HUES6 (cell line): ENCODE results near the gene GRM4.
"Not testable (repeated sequence)": the region's sequence is repeated elsewhere in the genome, so short reads cannot be mapped to it uniquely, and the experiment has no call there.

ENCODE experiments used
- H3K27ac ChIP-seq: 2 replicates; pipeline ENCODE4 v1.7.0; 2013; ENCODE audit warnings: low read depth, mild to moderate bottlenecking, low read length, inconsistent platforms
- H3K27me3 ChIP-seq: 2 replicates; pipeline ENCODE4 v1.6.1; 2013; ENCODE audit warnings: low read length; ENCODE audit not compliant: control insufficient read depth, insufficient read depth
- H3K36me3 ChIP-seq: 2 replicates; pipeline ENCODE4 v1.6.1; 2013; ENCODE audit warnings: low read length; ENCODE audit not compliant: control insufficient read depth, insufficient read depth
- H3K4me1 ChIP-seq: 2 replicates; pipeline ENCODE4 v1.6.1; 2013; ENCODE audit warnings: low read length; ENCODE audit not compliant: control insufficient read depth, insufficient read depth
- H3K4me3 ChIP-seq: 2 replicates; pipeline ENCODE4 v1.5.1; 2013; ENCODE audit warnings: low read depth, low read length
- H3K9ac ChIP-seq: one replicate; pipeline ENCODE4 v1.6.1; 2013; ENCODE audit warnings: mild to moderate bottlenecking, low read length
- H3K9me3 ChIP-seq: 2 replicates; pipeline ENCODE4 v1.6.1; 2013; ENCODE audit warnings: low read depth, low read length; ENCODE audit not compliant: control insufficient read depth, insufficient read depth

The GRM4 gene

DNA sequence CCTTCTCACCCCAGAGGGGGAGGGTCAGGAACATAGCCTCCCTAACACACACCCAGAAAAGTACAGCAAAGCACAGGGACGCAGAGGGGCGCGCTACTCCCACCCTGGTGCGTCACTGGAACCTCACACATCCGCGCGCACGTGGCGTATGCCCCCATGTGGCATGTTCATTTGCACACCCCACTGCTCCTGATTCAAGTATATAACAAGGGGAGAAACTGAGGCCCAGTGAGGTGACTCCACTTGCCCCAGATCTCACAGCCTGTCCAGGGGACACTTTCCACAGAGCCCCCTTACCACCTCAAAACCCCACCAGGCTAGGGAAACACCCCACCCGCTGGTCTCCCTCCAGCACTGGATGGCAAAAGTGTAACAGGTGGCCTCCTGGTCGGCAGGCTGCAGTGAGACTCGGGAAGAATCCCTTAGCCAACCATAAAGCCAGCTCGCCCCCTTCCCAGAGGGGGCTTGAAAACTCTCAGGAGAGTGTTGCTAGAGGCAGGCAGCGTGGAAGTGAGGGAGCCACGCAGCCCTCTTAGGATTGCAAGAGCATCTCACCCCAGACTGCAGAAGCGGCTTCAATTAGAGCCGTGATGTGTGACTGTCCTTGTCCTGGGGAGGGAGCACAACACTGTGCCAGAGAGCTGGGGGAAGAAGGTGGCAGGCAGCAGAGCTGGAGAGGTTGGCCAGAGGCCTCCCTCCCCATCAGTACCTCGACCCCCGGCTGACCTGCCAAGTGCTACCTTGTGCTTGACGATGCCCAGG lies at the start of gene GRM4:
Gene GRM4, minus strand, starts transcription at position 67 of the 762 bp plus-strand sequence. CDS start 12,591 bp downstream, outside the sequence.
- H3K36me3 ChIP-seq: no peaks in the 10 kb centered on the region
- H3K27me3 ChIP-seq: peaks cover 70% of the 10 kb centered on the region
- no peaks in the 10 kb centered on the region for H3K9me3 ChIP-seq
- peaks cover 62% of the 10 kb centered on the region for H3K4me1 ChIP-seq
- H3K27ac ChIP-seq: no peak within 1 kb of the TSS
- H3K4me3 ChIP-seq: peak within 1 kb of the TSS; percentile 81
- H3K9ac ChIP-seq: peak within 1 kb of the TSS; percentile 45

DNA sequence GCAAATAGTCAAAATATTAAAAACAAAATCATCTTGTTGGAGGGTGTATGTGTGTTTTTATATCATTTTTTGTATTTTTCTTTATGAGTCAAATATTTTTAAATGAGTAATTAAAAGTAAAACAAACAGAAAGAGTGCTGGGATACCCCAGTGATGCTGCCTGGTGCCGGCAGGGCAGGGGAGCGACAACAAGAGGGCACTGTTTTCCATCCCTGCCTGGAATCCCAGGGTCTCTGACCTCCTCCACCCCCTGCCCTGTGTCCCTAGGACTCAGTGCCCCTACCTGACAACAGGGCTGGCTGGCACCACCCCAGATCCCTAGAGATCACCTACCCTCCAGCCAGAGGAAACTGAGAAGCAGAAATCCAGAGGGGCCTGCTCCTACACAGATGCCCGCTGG lies 48.9 kb upstream of the GRM4 start:
- H3K36me3 ChIP-seq: no peaks in the 10 kb centered on the region
- H3K9me3 ChIP-seq: no peaks in the 10 kb centered on the region
- no peak overlapping the region for H3K9ac ChIP-seq
- H3K4me3 ChIP-seq: no peak overlapping the region
- no peak overlapping the region for H3K27ac ChIP-seq
- H3K27me3 ChIP-seq: peaks cover 8% of the 10 kb centered on the region; the same call in 1 of the 2 replicates
- H3K4me1 ChIP-seq: peaks cover 14% of the 10 kb centered on the region

DNA sequence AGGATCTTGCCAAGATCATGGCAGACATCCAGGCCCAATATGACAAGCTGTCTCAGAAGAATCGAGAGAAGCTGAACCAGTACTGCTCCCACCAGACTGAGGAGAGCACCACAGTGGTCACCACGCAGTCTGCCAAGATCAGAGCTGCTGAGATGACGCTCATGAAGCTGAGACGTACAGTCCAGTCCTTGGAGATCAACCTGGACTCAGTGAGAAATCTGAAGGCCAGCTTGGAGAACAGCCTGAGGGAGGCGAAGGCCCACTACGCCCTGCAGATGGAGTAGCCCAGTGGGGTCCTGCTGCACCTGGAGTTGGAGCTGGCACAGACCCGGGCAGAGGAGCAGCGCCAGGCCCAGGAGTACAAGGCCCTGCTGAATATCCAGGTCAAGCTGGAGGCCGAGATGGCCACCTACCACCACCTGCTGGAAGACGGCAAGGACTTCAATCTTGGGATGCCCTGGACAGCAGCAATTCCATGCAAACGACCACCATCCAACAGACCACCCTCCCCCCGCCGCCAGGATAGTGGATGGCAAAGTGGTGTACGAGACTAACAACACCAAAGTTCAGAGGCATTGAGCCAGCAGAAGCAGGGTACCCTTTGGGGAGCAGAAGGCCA lies 44.7 kb upstream of the GRM4 start:
- no peaks in the 10 kb centered on the region for H3K36me3 ChIP-seq
- no peaks in the 10 kb centered on the region for H3K9me3 ChIP-seq
- H3K27ac ChIP-seq: no peak overlapping the region
- H3K9ac ChIP-seq: no peak overlapping the region
- H3K4me3 ChIP-seq: no peak overlapping the region
- H3K4me1 ChIP-seq: no peaks in the 10 kb centered on the region
- peaks cover 6% of the 10 kb centered on the region; the same call in 1 of the 2 replicates for H3K27me3 ChIP-seq

DNA sequence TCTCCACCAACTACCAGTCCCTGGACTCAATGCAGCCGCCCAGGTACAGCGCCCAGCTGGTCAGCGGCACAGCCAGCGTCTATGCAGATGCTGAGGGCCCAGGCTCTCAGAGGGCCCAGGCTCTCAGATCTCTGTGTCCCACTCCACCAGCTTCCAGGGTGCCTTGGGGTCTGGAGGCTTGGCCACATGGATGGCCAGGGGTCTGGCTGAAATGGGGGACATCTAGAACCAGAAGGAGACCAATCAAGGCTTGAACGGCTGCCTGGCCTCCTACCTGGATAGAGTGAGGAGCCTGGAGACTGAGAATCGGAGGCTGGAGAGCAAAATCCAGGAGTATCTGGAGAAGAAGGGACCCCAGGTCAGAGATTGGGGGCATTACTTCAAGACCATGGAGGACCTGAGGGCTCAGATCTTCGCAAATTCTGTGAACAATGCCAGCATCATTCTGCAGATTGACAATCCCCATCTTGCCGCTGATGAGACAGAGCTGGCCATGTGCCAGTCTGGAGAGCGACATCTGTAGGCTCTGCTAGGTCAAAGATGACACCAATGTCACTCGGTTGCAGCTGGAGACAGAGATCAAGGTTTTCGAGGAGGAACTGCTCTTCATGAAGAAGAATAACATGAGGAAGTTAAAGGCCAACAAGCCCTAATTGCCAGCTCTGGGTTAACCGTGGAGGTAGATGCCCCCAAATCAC lies 44.1 kb upstream of the GRM4 start:
- Histone ChIP-seq H3K27me3 (no peaks in the 10 kb centered on the region), H3K4me1 (no peaks in the 10 kb centered on the region), H3K9ac (no peak overlapping the region), H3K36me3 (no peaks in the 10 kb centered on the region), H3K27ac (no peak overlapping the region), H3K9me3 (no peaks in the 10 kb centered on the region), H3K4me3 (no peak overlapping the region)

DNA sequence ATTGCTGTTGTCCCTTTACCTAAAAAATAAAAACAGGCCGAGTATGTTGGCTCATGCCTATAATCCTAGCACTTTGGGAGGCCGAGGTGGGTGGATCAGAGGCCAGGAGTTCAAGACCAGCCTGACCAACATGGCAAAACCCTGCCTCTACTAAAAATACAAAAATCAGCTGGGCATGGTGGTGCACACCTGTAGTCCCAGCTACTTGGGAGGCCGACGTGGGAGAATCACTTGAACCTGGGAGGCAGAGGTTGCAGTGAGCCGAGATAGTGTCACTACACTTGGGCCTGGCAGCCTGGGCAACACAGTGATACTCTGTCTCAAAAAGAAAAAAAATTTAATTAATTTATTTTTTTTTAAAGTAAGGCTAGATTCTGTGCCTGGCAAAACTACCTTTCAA lies 38.8 kb upstream of the GRM4 start:
- not testable (repeated sequence) for H3K9me3 ChIP-seq, H3K27me3 ChIP-seq, H3K36me3 ChIP-seq, H3K4me3 ChIP-seq, H3K27ac ChIP-seq, H3K4me1 ChIP-seq, H3K9ac ChIP-seq

DNA sequence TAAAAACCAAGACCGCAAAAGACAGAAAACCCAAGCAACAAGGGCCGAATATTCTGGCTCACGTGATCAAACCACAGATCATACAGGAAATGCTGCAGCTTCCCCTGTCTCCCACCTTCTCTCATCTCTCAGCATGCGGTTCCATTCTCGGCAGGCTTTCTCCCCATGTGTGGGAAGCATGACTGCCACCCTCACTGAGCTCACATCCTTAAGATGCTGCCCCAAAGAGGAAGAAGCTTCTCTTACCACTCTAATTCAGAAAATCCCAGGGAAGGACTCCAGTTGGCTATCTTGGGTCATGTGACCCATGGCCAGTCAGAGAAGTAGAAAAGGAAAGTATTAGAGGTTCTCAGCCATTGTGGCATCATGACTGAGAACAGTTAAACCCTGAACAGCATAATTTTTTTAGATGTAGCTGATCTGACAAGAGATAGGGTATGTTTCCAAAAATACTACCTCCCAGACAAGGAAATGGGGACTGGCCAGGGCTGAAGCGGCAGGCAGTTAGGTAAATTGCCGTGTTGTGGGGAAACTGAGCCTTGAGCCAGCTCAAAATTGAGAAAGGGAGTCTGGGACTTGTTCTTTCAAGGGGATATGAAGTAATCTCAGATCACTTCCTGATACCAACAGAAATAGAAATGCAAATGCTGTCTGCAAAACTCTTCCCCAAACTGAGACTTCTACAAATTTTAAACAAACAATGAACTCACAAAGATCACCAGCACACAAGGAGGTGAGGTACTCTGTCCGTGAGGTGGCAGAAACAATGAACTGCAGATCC lies 37.1 kb upstream of the GRM4 start:
- H3K27me3 ChIP-seq: no peaks in the 10 kb centered on the region
- no peak overlapping the region for H3K9ac ChIP-seq
- H3K36me3 ChIP-seq: no peaks in the 10 kb centered on the region
- no peak overlapping the region for H3K27ac ChIP-seq
- H3K4me1 ChIP-seq: no peaks in the 10 kb centered on the region
- no peak overlapping the region for H3K4me3 ChIP-seq
- H3K9me3 ChIP-seq: 0 out of 2 replicates have a peak, but pooled peaks cover 11% of the 10 kb centered on the region

DNA sequence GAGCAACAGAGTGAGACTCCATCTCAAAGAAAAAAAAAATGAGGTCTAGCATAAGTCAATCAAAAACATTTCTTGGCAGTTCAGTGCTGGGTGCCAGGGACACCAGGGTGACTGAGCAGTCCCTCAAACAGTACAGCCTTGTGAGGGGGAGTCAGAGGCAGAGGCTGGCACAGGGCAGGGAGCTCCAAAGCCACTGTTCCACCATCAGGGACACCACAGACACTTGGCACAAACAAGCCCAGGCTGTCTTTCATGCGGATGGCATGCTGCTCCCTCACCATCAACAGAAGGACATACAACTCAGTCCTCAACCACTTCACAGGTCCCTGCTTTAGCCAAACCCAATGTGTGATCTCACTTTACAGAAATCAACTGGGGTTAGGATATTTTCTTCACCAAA lies 36.0 kb upstream of the GRM4 start:
- Histone ChIP-seq H3K36me3 (no peaks in the 10 kb centered on the region), H3K27me3 (no peaks in the 10 kb centered on the region), H3K9ac (no peak overlapping the region), H3K9me3 (0 out of 2 replicates have a peak, but pooled peaks cover 11% of the 10 kb centered on the region), H3K4me1 (no peaks in the 10 kb centered on the region), H3K4me3 (no peak overlapping the region), H3K27ac (no peak overlapping the region)

DNA sequence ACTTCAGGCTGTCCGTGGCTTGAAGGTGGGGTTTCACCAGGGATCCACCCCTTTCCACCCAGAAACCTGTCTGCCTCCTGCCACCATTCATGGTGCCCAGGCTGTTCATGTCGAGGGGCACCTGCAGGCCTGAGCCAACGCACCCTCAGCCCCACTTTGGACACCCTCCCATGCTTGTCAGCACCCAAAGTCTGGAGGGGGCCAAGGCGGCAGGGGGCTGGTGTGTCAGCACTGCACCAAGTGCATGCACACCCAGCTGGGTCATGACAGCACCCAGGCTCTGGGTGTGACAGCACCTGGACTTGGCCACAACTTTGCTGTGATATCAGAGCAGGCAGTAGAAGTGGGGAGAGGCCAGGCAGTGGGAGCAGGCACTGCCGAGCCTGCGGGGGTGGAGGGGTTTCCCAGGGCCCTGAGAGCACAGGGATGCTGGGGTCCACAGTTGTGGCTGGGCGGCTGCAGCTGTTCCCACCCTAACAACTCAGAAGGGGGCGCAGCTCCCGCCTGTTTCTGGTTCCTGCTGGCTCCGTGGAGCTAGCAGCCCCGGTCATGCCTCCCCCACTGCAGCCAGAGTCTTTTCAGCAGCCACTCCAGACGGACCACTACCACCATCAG lies 33.3 kb upstream of the GRM4 start:
- Histone ChIP-seq H3K27me3 (no peaks in the 10 kb centered on the region), H3K4me3 (no peak overlapping the region), H3K9me3 (0 out of 2 replicates have a peak, but pooled peaks cover 11% of the 10 kb centered on the region), H3K4me1 (no peaks in the 10 kb centered on the region), H3K9ac (no peak overlapping the region), H3K27ac (no peak overlapping the region), H3K36me3 (no peaks in the 10 kb centered on the region)

DNA sequence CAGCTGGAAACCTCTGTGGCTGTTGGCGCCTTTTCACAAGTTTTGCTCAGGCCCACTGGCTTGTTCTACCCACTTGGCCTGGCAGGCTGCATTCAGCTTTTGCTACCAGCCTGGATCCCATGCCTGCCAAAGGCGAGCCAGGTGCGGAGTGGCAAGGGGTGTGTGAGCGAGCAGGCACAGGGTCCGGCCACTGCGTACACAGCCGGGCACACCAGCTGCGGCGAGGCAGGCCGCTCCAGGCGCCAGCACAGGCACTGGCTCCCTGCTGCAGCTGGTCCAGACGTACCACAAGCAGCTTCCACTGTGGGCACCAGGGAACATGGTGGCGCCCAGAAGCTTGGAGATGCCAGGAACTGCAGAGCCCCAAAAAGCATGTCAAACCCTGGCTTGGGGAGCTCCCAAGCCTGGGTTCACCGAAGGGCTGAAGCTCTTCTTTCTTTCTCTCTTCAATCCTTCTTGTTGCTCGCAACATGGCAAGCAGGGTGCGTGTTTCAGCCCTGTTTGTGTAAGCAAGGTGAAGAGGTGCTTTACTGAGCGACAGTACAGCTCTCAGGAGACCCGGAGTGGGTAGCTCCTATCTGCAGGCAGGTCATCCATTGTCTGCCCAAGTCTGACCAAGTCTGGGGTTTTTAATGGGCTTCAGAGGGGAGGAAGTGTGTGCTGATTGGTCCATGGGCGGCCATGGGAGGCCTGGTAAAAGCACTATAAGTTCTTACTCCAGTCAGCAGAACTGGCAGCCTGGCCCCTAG lies 32.6 kb upstream of the GRM4 start:
- no peak overlapping the region for H3K9ac ChIP-seq
- H3K27ac ChIP-seq: no peak overlapping the region
- H3K27me3 ChIP-seq: no peaks in the 10 kb centered on the region
- no peaks in the 10 kb centered on the region for H3K36me3 ChIP-seq
- no peaks in the 10 kb centered on the region for H3K4me1 ChIP-seq
- no peak overlapping the region for H3K4me3 ChIP-seq
- 0 out of 2 replicates have a peak, but pooled peaks cover 11% of the 10 kb centered on the region for H3K9me3 ChIP-seq

DNA sequence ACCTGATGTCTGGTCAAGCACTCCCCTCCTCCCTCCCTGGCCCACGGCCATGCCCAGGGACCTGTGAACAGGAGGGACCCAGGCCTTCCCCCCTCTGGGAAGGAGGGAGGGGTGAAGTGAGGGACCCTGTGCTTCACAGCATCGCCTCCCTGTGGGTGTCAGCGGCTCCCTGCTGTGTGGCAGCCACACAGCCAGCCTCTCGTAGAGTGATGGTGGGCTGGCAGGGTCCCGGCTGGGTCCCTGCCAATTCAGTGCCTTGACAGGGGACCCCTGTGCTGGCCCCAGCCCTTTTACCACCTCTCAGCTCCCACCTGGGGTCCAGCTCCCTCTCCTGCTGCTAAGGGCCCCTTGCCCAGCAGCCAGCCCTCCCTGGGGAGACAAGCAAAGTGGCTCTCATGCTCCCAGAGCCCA lies 31.3 kb upstream of the GRM4 start:
- H3K36me3 ChIP-seq: no peaks in the 10 kb centered on the region
- H3K9ac ChIP-seq: no peak overlapping the region
- no peak overlapping the region for H3K27ac ChIP-seq
- H3K4me3 ChIP-seq: no peak overlapping the region
- H3K27me3 ChIP-seq: no peaks in the 10 kb centered on the region
- H3K9me3 ChIP-seq: 0 out of 2 replicates have a peak, but pooled peaks cover 11% of the 10 kb centered on the region
- no peaks in the 10 kb centered on the region for H3K4me1 ChIP-seq
